ENCODE measurements around the gene FASN.
"Not testable (repeated sequence)": the region's sequence is repeated elsewhere in the genome, so short reads cannot be mapped to it uniquely, and the experiment has no call there.

Gene FASN

GRCh38 chr17:82098169-82098938, at the start of gene FASN:
Gene FASN, minus strand, starts transcription at chr17:82098236. Its CDS starts 1,791 bp downstream, at chr17:82096445.
- H3K4me1 Mint-ChIP-seq: peaks cover 19% of the 10 kb centered on the region
- H3K9me3 Mint-ChIP-seq: no peaks in the 10 kb centered on the region
- H3K36me3 Mint-ChIP-seq: peaks cover 45% of the 10 kb centered on the region
- ATAC-seq (peak; percentile 89), DNase-seq (ENCODE audit: low spot score in 2 of 2) (peak; percentile 89 to 96)
- H3K4me3 Mint-ChIP-seq: peak within 1 kb of the TSS; percentile 77
- H3K27ac Mint-ChIP-seq: peak within 1 kb of the TSS; percentile 79

- no peaks in the 10 kb centered on the region for H3K36me3 Mint-ChIP-seq
- no peak for ATAC-seq
- H3K4me1 Mint-ChIP-seq: no peaks in the 10 kb centered on the region
- DNase-seq (ENCODE audit: low spot score in 2 of 2): no peak
- no peaks in the 10 kb centered on the region for H3K9me3 Mint-ChIP-seq
- no peak overlapping the region for H3K4me3 Mint-ChIP-seq
- H3K27ac Mint-ChIP-seq: no peak overlapping the region
Observed at GRCh38 chr17:82146663-82147654, 48.9 kb upstream of the FASN start.

DNA sequence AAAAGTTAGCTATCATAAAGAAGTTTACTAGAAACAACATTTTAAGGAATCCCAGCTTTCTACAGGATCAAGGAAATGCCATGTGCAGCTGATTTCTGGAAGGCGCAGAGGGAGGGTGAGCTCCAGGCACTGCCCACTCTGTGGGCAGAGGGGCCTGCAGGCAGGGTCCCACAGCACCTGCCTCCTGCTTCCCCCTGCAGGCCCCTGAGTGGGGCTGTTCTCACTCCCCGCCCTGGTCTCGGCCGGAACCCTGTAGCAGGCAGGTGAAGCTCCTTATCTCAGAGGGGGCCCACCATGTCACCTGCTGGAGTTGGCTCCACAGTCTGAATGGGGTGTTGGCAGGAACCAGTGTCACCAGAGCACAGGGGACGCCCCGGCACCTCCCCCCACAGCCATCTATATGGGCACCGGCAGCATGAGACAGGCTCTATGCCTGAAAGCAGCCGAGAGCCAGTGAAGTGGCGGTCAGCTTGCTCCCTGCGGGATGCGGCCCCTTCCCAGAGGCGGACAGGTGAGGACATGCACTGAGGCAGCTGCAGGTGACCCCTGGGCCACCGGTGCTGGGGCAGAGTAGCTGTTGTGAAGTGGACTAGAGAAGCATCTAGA, 47.6 kb upstream of the FASN start:
- no peak for ATAC-seq
- H3K4me3 Mint-ChIP-seq: no peak overlapping the region
- no peaks in the 10 kb centered on the region for H3K9me3 Mint-ChIP-seq
- DNase-seq (ENCODE audit: low spot score in 2 of 2): no peak
- no peak overlapping the region for H3K27ac Mint-ChIP-seq
- no peaks in the 10 kb centered on the region for H3K4me1 Mint-ChIP-seq
- H3K36me3 Mint-ChIP-seq: no peaks in the 10 kb centered on the region

- ATAC-seq: no peak
- Mint-ChIP-seq H3K27ac (no peak overlapping the region), H3K9me3 (no peaks in the 10 kb centered on the region), H3K4me1 (no peaks in the 10 kb centered on the region), H3K4me3 (no peak overlapping the region), H3K36me3 (no peaks in the 10 kb centered on the region)
- no peak for DNase-seq (ENCODE audit: low spot score in 2 of 2)
Observed at GRCh38 chr17:82143333-82143732, 45.3 kb upstream of the FASN start.

GRCh38 chr17:82139961-82140360, 41.9 kb upstream of the FASN start:
- peak overlapping the region; percentile 71 for H3K27ac Mint-ChIP-seq
- not testable (repeated sequence) for DNase-seq (ENCODE audit: low spot score in 2 of 2); H3K36me3 Mint-ChIP-seq; H3K4me3 Mint-ChIP-seq; H3K9me3 Mint-ChIP-seq; ATAC-seq; H3K4me1 Mint-ChIP-seq

DNA sequence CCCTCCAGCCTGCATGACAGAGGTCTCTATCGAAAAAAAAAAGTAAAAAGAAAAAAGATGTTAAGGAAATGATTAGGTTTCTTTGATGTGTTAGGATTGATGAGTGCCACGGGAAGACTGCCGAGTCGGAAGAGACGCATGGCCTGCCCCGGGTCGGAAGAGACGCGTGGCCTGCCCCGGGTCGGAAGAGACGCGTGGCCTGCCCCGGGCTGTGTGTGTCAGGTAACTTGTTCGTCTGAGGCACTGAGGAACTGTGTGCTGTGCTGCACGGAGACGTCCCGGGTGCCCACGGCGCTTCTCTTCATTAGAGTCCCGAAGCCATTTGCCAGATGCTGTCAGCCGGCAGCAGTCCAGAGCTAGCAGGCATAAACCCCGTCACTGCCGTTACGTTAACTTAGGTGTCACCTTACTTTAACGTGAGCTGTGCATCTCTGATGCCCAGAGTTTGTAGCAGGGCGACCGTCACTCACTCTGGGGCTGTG, 40.5 kb upstream of the FASN start:
- no peak for DNase-seq (ENCODE audit: low spot score in 2 of 2)
- Mint-ChIP-seq H3K36me3 (no peaks in the 10 kb centered on the region), H3K4me3 (no peak overlapping the region), H3K27ac (no peak overlapping the region), H3K4me1 (no peaks in the 10 kb centered on the region), H3K9me3 (no peaks in the 10 kb centered on the region)
- ATAC-seq: no peak

DNA sequence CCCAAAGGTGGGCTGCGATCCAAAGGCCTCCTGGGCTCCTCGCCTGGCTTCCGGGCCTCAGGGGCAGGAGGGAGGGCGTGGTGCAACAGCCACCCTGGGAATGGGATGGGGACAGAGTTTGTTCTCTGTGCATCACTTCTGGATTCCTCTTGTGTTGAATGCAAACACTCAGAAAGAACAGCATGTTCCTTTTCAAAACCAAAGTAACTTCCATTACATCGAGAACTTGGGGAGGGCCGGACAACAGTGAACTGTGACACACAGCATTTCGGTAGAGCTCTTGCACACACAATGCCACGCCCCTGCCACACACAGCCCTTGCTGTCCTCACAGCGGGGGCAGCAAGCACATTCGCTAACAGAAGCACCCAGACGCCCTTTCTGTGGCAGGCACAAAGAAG, 36.1 kb upstream of the FASN start:
- Mint-ChIP-seq H3K4me1 (no peaks in the 10 kb centered on the region), H3K4me3 (no peak overlapping the region), H3K36me3 (no peaks in the 10 kb centered on the region), H3K27ac (no peak overlapping the region), H3K9me3 (no peaks in the 10 kb centered on the region)
- no peak for DNase-seq (ENCODE audit: low spot score in 2 of 2)
- ATAC-seq: no peak

GRCh38 chr17:82133166-82133953, 35.3 kb upstream of the FASN start:
- not testable (repeated sequence) for H3K27ac Mint-ChIP-seq; H3K9me3 Mint-ChIP-seq; H3K4me1 Mint-ChIP-seq; DNase-seq (ENCODE audit: low spot score in 2 of 2); ATAC-seq; H3K4me3 Mint-ChIP-seq; H3K36me3 Mint-ChIP-seq

DNA sequence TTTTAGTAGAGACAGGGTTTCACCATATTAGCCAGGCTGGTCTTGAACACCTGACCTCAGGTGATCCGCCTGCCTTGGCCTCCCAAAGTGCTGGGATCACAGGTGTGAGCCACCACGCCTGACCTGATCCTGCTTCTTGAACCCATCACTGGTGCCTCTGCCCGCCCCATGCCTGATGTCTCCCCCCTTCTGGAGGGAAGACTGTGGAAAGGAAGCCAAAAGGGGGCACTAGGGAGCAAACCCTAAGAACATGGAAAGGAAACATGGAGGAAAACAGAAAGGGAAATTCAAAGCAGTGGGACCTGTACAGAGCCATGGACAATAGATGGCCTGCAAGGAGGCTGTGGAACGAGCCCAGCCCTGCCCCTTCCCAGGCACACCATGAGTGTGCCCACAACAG, 31.1 kb upstream of the FASN start:
- H3K4me1 Mint-ChIP-seq: peaks cover 26% of the 10 kb centered on the region
- DNase-seq (ENCODE audit: low spot score in 2 of 2) (no peak), ATAC-seq (no peak)

DNA sequence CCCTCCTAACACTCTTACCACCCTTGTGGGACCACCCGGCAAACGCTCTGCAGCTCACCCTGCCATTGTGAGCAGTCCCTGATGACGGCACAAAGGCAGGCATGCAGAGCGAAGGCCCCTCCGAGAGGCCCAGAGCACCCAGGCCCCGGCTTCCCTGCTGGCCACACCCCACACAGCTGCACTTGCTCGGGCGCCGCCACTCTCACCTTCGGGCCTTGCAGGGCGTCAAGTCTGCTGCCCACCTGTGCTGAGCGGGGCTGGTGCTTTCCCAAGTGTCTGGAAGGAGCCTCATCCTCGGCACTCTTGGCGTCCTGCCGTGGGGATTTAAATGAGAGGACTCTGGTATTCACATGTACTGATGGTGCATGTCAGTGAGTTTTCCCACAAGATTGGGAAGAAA, 30.3 kb upstream of the FASN start:
- no peak for ATAC-seq
- H3K36me3 Mint-ChIP-seq: peaks cover 9% of the 10 kb centered on the region
- H3K4me3 Mint-ChIP-seq: no peak overlapping the region
- DNase-seq (ENCODE audit: low spot score in 2 of 2): no peak
- no peak overlapping the region for H3K27ac Mint-ChIP-seq
- H3K9me3 Mint-ChIP-seq: no peaks in the 10 kb centered on the region
- peaks cover 26% of the 10 kb centered on the region for H3K4me1 Mint-ChIP-seq

More for the DNA sequence above, 31.1 kb upstream of the FASN start:
- Mint-ChIP-seq H3K27ac (no peak overlapping the region), H3K4me3 (no peak overlapping the region), H3K36me3 (peaks cover 5% of the 10 kb centered on the region), H3K9me3 (no peaks in the 10 kb centered on the region)

DNA sequence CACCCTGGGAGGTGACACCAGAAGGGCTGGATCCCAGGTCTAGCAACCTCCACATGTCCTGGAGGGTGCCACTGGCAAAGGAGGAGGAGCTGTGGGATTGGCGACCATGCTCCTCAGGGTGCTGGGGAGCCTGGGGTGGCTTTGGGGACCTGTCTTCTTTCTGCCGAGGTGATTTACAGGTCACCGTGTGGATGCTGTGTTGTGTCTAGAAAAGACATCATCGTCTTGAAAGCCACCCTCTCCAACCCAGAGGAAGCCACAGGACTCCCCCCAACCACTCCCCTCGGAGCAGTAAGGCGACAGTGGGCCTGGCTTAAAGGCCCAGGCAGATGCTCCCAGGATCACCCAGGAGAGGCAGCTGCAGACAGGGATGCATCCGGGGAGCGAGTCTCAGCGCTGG, 29.7 kb upstream of the FASN start:
- Mint-ChIP-seq H3K27ac (peak overlapping the region; percentile 69), H3K4me3 (no peak overlapping the region), H3K36me3 (peaks cover 15% of the 10 kb centered on the region), H3K4me1 (peaks cover 26% of the 10 kb centered on the region), H3K9me3 (no peaks in the 10 kb centered on the region)
- no peak for DNase-seq (ENCODE audit: low spot score in 2 of 2)
- ATAC-seq: no peak

DNA sequence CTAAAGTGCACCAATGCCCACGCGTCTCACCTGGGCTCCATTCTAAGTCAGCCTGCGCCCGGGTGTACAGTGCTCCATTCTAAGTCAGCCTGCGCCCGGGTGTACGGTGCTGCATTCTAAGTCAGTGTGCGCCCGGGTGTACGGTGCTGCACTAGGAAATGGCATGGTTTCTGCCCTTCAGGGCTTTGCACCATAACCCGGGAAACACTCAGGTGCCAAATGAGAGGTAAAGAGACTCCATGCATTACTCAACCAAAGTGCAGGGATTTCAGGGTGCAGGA, 29.2 kb upstream of the FASN start:
- no peak for DNase-seq (ENCODE audit: low spot score in 2 of 2)
- Mint-ChIP-seq H3K36me3 (peaks cover 17% of the 10 kb centered on the region), H3K4me3 (peak overlapping the region; percentile 61), H3K4me1 (peaks cover 26% of the 10 kb centered on the region), H3K27ac (peak overlapping the region; percentile 69), H3K9me3 (no peaks in the 10 kb centered on the region)
- no peak for ATAC-seq

- H3K36me3 Mint-ChIP-seq: peaks cover 17% of the 10 kb centered on the region
- H3K27ac Mint-ChIP-seq: peak overlapping the region; percentile 69
- H3K4me1 Mint-ChIP-seq: peaks cover 31% of the 10 kb centered on the region
- peak overlapping the region; percentile 61 for H3K4me3 Mint-ChIP-seq
- DNase-seq (ENCODE audit: low spot score in 2 of 2) (peak; percentile 17 to 62), ATAC-seq (peak; percentile 88)
- no peaks in the 10 kb centered on the region for H3K9me3 Mint-ChIP-seq
Observed at GRCh38 chr17:82126556-82127314, 28.7 kb upstream of the FASN start.

- no peak overlapping the region for H3K27ac Mint-ChIP-seq
- peaks cover 17% of the 10 kb centered on the region for H3K36me3 Mint-ChIP-seq
- no peaks in the 10 kb centered on the region for H3K9me3 Mint-ChIP-seq
- ATAC-seq (no peak), DNase-seq (ENCODE audit: low spot score in 2 of 2) (no peak)
- peaks cover 36% of the 10 kb centered on the region for H3K4me1 Mint-ChIP-seq
- no peak overlapping the region for H3K4me3 Mint-ChIP-seq
Observed at GRCh38 chr17:82124101-82124500, 26.1 kb upstream of the FASN start.

Measured in stimulated activated effector memory CD8-positive, alpha-beta T cell treated with anti-CD3 and anti-CD28 coated beads, Interleukin-12 subunit alpha, Interleukin-12 subunit beta, amount 100 ng/mL, for 72 hours (primary cell).